GM23338 (cell line): Measurements from ENCODE around the gene AHNAK. TPM values are rescaled to one million over a fixed set of nuclear protein-coding genes. Genes with fewer than 3 reads are reported as not detected.
A peak's percentile ranks its signal among the peaks of the same experiment; 100 is the strongest.

ENCODE experiments used
- ATAC-seq: fragments of 200-7000 bp; cut with Tn5 transposase; 3 replicates; pipeline ENCODE4 v1.9.1; 2020
- DNase-seq: peaks from one replicate; pipeline ENCODE4 v3.0.0-alpha.2; 2015; ENCODE audit warnings: low spot score
- H2AFZ ChIP-seq: fragments of 200-600 bp; sonication (generic); 2 replicates; pipeline ENCODE4 v1.8.0; 2016; ENCODE audit warnings: antibody characterized with exemption, mild to moderate bottlenecking, moderate library complexity
- H3F3A ChIP-seq: fragments of 200-600 bp; sonication (generic); replicated peaks from 2 replicates; pipeline ENCODE4 v1.8.0; 2017; ENCODE audit warnings: antibody characterized with exemption, mixed run types, low read depth
- H3K27ac ChIP-seq: fragments of 200-600 bp; sonication (generic); 2 replicates; pipeline ENCODE4 v1.6.1; 2016; ENCODE audit warnings: low read depth
- H3K27me3 ChIP-seq: fragments of 200-600 bp; sonication (generic); 2 replicates; pipeline ENCODE4 v1.8.0; 2016; ENCODE audit warnings: mild to moderate bottlenecking, mixed run types, moderate library complexity; ENCODE audit not compliant: insufficient read depth
- H3K36me3 ChIP-seq: fragments of 200-600 bp; sonication (generic); 2 replicates; pipeline ENCODE4 v1.8.0; 2016; ENCODE audit warnings: mild to moderate bottlenecking; ENCODE audit not compliant: insufficient read depth
- H3K4me1 ChIP-seq: fragments of 200-600 bp; sonication (generic); 2 replicates; pipeline ENCODE4 v1.8.0; 2016; ENCODE audit warnings: mild to moderate bottlenecking, moderate library complexity; ENCODE audit not compliant: insufficient read depth
- H3K4me2 ChIP-seq: fragments of 200-600 bp; sonication (generic); 2 replicates; pipeline ENCODE4 v1.7.1; 2017; ENCODE audit warnings: mixed run types
- H3K4me3 ChIP-seq: fragments of 200-600 bp; sonication (generic); 2 replicates; pipeline ENCODE4 v1.6.1; 2016; ENCODE audit warnings: mixed run types
- H3K79me2 ChIP-seq: fragments of 200-600 bp; sonication (generic); replicated peaks from 2 replicates; pipeline ENCODE4 v1.8.0; 2017; ENCODE audit warnings: mild to moderate bottlenecking; ENCODE audit not compliant: insufficient read depth
- H3K9me2 ChIP-seq: fragments of 200-600 bp; sonication (generic); 2 replicates; pipeline ENCODE4 v1.8.0; 2017; ENCODE audit not compliant: insufficient read depth
- H4K20me1 ChIP-seq: fragments of 200-600 bp; sonication (generic); replicated peaks from 2 replicates; pipeline ENCODE4 v1.8.0; 2017; ENCODE audit warnings: mild to moderate bottlenecking; ENCODE audit not compliant: insufficient read depth
- H3K27ac Mint-ChIP-seq: 2 replicates; pipeline ENCODE4 v1.8.0; 2020; ENCODE audit warnings: inconsistent platforms, mild to moderate bottlenecking, moderate library complexity, mixed read lengths
- H3K27me3 Mint-ChIP-seq: 3 replicates; pipeline ENCODE4 v1.8.0; 2022; ENCODE audit warnings: low read depth, mild to moderate bottlenecking, moderate library complexity, mixed read lengths, inconsistent platforms; ENCODE audit not compliant: insufficient read depth, poor library complexity
- H3K36me3 Mint-ChIP-seq: 3 replicates; pipeline ENCODE4 v1.8.0; 2021; ENCODE audit warnings: low read depth, mild to moderate bottlenecking, inconsistent platforms, moderate library complexity, mixed read lengths
- H3K4me1 Mint-ChIP-seq: 3 replicates; pipeline ENCODE4 v1.8.0; 2020; ENCODE audit warnings: mild to moderate bottlenecking, inconsistent platforms, mixed read lengths
- H3K4me3 Mint-ChIP-seq: 3 replicates; pipeline ENCODE4 v1.8.0; 2021; ENCODE audit warnings: moderate library complexity, mild to moderate bottlenecking, inconsistent platforms, mixed read lengths
- H3K9me3 Mint-ChIP-seq: 3 replicates; pipeline ENCODE4 v1.8.0; 2020; ENCODE audit warnings: moderate library complexity, mild to moderate bottlenecking, inconsistent platforms, mixed read lengths
- CREB1 ChIP-seq: fragments of 250-450 bp; sonication (Bioruptor Pico); IDR thresholded peaks from 2 replicates; pipeline ENCODE4 v1.5.0; 2020; ENCODE audit warnings: low read depth, mild to moderate bottlenecking, moderate library complexity
- EZH2 ChIP-seq: fragments of 200-600 bp; sonication (generic); IDR thresholded peaks from one replicate; pipeline ENCODE4 v1.8.0; 2017; ENCODE audit warnings: antibody characterized with exemption, mild to moderate bottlenecking, low read depth; ENCODE audit not compliant: unreplicated experiment
- EZH2phosphoT487 ChIP-seq: fragments of 200-600 bp; sonication (generic); IDR thresholded peaks from one replicate; pipeline ENCODE4 v1.8.1; 2018; ENCODE audit warnings: antibody characterized with exemption; ENCODE audit not compliant: unreplicated experiment
- JUNB ChIP-seq: IDR thresholded peaks from one replicate; pipeline ENCODE4 v1.6.1; 2016; ENCODE audit warnings: antibody characterized with exemption; ENCODE audit not compliant: unreplicated experiment
- NANOG ChIP-seq: IDR thresholded peaks from 2 replicates; pipeline ENCODE4 v1.6.1; 2016; ENCODE audit warnings: antibody characterized with exemption, borderline replicate concordance
- ZNF114 ChIP-seq: fragments of 250-450 bp; sonication (Bioruptor Pico); IDR thresholded peaks from 2 replicates; pipeline ENCODE4 v1.5.0; 2020; ENCODE audit warnings: mild to moderate bottlenecking, moderate library complexity
- polyA plus RNA-seq: library from polyadenylated mRNA; unstranded; fragments of >200 nt; fragmentation: Nextera tagmentation; extraction: Ambion mirVana; gene quantifications from 2 replicates; pipeline ENCODE4 v1.2.1, GENCODE V29; 2016
- total RNA-seq: library from RNA; depleted of rRNA; stranded (reverse); fragments of >200 nt; shearing (Covaris generic); gene quantifications from 2 replicates; pipeline ENCODE4 v1.2.3, GENCODE V29; 2014
- TF ChIP-seq, protein P1 (sequence below): IDR thresholded peaks from one replicate; pipeline ENCODE4 v1.6.1; 2018; ENCODE audit warnings: antibody characterized with exemption; ENCODE audit not compliant: unreplicated experiment
- TF ChIP-seq, protein P2 (sequence below), 2 experiments: fragments of 200-600 bp in 1 of 2; sonication (generic) in 1 of 2; conservative IDR thresholded peaks; 2 replicates each; pipeline versions ENCODE4 v1.5.1 to v1.6.1; 2016 to 2017; ENCODE audit warnings: antibody characterized with exemption in 2 of 2, low read depth in 2 of 2, mild to moderate bottlenecking in 2 of 2, moderate library complexity in 1 of 2
- TF ChIP-seq, protein P3 (sequence below): IDR thresholded peaks from 2 replicates; pipeline ENCODE4 v1.6.1; 2016; ENCODE audit warnings: antibody characterized with exemption
- TF ChIP-seq, protein P4 (sequence below): fragments of 250-450 bp; sonication (Bioruptor Pico); IDR thresholded peaks from 2 replicates; pipeline ENCODE4 v1.5.0; 2020; ENCODE audit warnings: mild to moderate bottlenecking, moderate library complexity

Gene AHNAK
- total and polyA plus RNA-seq, 2 experiments from 2014 or later, result 0.91 to 2.1 TPM

DNA sequence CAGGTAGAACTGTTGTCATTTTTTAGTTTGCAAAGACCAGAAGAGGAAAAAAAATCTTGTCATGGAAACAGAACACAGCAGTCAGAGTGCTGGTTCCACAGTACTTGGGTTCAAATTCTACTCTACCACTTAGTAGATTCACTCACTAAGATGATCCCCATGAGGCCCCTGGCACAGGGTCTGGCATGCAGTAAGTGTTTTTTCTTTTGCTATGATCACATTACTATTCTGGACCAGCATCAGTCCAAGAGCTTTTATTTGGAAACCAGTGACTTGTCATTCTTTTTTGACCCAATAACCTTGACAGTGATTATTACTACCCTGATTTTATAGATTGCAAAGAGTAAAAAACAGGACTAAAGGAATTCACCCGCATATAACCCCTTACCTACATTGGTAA, 23.0 kb upstream of the AHNAK start (continued):
- TF ChIP-seq CREB1 (no peak), JUNB (no peak), NANOG (no peak), EZH2 (no peak)
- TF ChIP-seq, protein P1, sequence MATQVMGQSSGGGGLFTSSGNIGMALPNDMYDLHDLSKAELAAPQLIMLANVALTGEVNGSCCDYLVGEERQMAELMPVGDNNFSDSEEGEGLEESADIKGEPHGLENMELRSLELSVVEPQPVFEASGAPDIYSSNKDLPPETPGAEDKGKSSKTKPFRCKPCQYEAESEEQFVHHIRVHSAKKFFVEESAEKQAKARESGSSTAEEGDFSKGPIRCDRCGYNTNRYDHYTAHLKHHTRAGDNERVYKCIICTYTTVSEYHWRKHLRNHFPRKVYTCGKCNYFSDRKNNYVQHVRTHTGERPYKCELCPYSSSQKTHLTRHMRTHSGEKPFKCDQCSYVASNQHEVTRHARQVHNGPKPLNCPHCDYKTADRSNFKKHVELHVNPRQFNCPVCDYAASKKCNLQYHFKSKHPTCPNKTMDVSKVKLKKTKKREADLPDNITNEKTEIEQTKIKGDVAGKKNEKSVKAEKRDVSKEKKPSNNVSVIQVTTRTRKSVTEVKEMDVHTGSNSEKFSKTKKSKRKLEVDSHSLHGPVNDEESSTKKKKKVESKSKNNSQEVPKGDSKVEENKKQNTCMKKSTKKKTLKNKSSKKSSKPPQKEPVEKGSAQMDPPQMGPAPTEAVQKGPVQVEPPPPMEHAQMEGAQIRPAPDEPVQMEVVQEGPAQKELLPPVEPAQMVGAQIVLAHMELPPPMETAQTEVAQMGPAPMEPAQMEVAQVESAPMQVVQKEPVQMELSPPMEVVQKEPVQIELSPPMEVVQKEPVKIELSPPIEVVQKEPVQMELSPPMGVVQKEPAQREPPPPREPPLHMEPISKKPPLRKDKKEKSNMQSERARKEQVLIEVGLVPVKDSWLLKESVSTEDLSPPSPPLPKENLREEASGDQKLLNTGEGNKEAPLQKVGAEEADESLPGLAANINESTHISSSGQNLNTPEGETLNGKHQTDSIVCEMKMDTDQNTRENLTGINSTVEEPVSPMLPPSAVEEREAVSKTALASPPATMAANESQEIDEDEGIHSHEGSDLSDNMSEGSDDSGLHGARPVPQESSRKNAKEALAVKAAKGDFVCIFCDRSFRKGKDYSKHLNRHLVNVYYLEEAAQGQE, result no peak

DNA sequence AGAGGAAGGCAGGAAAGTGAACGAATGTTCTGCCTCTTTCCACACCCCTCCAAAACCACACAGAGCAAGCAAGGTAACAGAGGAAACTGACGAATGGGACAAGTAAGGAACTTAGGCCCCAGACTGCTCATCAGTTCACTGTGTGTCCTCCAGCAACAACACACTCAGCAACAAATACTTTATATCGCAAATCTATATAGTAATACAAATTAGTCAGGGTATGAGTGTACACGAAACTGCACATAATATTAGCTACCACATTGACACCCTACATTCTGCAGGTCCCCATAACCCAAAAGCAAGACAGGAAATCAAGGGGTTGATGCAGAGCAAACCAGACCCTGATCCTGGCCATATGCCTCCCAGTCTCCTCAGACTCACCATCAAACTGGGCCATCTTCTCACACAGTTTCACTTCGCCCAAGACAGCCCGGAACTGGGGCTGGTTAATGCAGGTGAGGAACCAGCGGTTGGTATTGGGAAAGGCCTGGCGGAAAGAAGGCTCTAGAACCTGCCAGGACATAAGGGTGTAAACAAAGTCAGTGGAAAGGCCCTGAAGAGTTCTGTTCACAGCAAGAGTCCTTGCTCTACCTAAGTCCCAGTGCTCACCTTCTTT, 20.5 kb upstream of the AHNAK start:
- Histone ChIP-seq H3K4me3 (no peak overlapping the region), H3K27ac (0 out of 2 replicates have a peak overlapping the region, but pooled peaks have one; percentile 19), H3K4me1 (peaks cover 23% of the 10 kb centered on the region), H3K27me3 (no peaks in the 10 kb centered on the region), H4K20me1 (peaks cover 88% of the 10 kb centered on the region), H3F3A (peaks cover 80% of the 10 kb centered on the region), H3K4me2 (no peak overlapping the region), H3K79me2 (peaks cover 82% of the 10 kb centered on the region), H3K36me3 (peaks cover 84% of the 10 kb centered on the region), H2AFZ (no peak overlapping the region), H3K9me2 (no peaks in the 10 kb centered on the region)
- no peak for DNase-seq
- Mint-ChIP-seq H3K27ac (no peak overlapping the region; the same call in 1 of the 2 replicates), H3K9me3 (no peaks in the 10 kb centered on the region; the same call in 2 of the 3 replicates), H3K27me3 (peaks cover 15% of the 10 kb centered on the region), H3K4me3 (no peak overlapping the region), H3K4me1 (peaks cover 34% of the 10 kb centered on the region), H3K36me3 (peaks cover 96% of the 10 kb centered on the region)
- TF ChIP-seq EZH2, result no peak
- TF ChIP-seq, protein P2, sequence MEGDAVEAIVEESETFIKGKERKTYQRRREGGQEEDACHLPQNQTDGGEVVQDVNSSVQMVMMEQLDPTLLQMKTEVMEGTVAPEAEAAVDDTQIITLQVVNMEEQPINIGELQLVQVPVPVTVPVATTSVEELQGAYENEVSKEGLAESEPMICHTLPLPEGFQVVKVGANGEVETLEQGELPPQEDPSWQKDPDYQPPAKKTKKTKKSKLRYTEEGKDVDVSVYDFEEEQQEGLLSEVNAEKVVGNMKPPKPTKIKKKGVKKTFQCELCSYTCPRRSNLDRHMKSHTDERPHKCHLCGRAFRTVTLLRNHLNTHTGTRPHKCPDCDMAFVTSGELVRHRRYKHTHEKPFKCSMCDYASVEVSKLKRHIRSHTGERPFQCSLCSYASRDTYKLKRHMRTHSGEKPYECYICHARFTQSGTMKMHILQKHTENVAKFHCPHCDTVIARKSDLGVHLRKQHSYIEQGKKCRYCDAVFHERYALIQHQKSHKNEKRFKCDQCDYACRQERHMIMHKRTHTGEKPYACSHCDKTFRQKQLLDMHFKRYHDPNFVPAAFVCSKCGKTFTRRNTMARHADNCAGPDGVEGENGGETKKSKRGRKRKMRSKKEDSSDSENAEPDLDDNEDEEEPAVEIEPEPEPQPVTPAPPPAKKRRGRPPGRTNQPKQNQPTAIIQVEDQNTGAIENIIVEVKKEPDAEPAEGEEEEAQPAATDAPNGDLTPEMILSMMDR (conservative IDR thresholded peaks at IDR 0.05; ENCODE audit: low read depth in 2 of 2), result no peak
- no peak for TF ChIP-seq ZNF114 (CRISPR knock-in tag)
- no peak for TF ChIP-seq CREB1
- TF ChIP-seq, protein P3, sequence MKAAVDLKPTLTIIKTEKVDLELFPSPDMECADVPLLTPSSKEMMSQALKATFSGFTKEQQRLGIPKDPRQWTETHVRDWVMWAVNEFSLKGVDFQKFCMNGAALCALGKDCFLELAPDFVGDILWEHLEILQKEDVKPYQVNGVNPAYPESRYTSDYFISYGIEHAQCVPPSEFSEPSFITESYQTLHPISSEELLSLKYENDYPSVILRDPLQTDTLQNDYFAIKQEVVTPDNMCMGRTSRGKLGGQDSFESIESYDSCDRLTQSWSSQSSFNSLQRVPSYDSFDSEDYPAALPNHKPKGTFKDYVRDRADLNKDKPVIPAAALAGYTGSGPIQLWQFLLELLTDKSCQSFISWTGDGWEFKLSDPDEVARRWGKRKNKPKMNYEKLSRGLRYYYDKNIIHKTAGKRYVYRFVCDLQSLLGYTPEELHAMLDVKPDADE, result no peak
- TF ChIP-seq NANOG, result no peak
- TF ChIP-seq, protein P4, sequence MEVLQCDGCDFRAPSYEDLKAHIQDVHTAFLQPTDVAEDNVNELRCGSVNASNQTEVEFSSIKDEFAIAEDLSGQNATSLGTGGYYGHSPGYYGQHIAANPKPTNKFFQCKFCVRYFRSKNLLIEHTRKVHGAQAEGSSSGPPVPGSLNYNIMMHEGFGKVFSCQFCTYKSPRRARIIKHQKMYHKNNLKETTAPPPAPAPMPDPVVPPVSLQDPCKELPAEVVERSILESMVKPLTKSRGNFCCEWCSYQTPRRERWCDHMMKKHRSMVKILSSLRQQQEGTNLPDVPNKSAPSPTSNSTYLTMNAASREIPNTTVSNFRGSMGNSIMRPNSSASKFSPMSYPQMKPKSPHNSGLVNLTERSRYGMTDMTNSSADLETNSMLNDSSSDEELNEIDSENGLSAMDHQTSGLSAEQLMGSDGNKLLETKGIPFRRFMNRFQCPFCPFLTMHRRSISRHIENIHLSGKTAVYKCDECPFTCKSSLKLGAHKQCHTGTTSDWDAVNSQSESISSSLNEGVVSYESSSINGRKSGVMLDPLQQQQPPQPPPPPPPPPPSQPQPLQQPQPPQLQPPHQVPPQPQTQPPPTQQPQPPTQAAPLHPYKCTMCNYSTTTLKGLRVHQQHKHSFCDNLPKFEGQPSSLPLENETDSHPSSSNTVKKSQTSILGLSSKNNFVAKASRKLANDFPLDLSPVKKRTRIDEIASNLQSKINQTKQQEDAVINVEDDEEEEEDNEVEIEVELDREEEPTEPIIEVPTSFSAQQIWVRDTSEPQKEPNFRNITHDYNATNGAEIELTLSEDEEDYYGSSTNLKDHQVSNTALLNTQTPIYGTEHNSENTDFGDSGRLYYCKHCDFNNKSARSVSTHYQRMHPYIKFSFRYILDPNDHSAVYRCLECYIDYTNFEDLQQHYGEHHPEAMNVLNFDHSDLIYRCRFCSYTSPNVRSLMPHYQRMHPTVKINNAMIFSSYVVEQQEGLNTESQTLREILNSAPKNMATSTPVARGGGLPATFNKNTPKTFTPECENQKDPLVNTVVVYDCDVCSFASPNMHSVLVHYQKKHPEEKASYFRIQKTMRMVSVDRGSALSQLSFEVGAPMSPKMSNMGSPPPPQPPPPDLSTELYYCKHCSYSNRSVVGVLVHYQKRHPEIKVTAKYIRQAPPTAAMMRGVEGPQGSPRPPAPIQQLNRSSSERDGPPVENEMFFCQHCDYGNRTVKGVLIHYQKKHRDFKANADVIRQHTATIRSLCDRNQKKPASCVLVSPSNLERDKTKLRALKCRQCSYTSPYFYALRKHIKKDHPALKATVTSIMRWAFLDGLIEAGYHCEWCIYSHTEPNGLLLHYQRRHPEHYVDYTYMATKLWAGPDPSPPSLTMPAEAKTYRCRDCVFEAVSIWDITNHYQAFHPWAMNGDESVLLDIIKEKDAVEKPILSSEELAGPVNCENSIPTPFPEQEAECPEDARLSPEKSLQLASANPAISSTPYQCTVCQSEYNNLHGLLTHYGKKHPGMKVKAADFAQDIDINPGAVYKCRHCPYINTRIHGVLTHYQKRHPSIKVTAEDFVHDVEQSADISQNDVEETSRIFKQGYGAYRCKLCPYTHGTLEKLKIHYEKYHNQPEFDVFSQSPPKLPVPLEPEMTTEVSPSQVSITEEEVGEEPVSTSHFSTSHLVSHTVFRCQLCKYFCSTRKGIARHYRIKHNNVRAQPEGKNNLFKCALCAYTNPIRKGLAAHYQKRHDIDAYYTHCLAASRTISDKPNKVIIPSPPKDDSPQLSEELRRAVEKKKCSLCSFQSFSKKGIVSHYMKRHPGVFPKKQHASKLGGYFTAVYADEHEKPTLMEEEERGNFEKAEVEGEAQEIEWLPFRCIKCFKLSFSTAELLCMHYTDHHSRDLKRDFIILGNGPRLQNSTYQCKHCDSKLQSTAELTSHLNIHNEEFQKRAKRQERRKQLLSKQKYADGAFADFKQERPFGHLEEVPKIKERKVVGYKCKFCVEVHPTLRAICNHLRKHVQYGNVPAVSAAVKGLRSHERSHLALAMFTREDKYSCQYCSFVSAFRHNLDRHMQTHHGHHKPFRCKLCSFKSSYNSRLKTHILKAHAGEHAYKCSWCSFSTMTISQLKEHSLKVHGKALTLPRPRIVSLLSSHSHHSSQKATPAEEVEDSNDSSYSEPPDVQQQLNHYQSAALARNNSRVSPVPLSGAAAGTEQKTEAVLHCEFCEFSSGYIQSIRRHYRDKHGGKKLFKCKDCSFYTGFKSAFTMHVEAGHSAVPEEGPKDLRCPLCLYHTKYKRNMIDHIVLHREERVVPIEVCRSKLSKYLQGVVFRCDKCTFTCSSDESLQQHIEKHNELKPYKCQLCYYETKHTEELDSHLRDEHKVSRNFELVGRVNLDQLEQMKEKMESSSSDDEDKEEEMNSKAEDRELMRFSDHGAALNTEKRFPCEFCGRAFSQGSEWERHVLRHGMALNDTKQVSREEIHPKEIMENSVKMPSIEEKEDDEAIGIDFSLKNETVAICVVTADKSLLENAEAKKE (CRISPR knock-in tag), result no peak
- TF ChIP-seq EZH2phosphoT487, result no peak
- no peak for ATAC-seq
